ENCODE measurements around the gene PPIL1. TPM values are rescaled to one million over a fixed set of nuclear protein-coding genes. Genes with fewer than 3 reads are reported as not detected.

The PPIL1 gene
- total and polyA plus RNA-seq, 2 of the 8 experiments (the other 6 are each of a cell fraction or from before 2014, with no cell fraction given), result 83.7 to 86.5 TPM

- H2AK5ac ChIP-seq (ENCODE audit: low read depth, low read length), result no peak overlapping the region
- TF ChIP-seq HDAC6 (IDR thresholded peaks at IDR 0.05; ENCODE audit: low read depth, low read length) (no peak), SAP30 (IDR thresholded peaks at IDR 0.05; ENCODE audit: insufficient read depth, insufficient replicate concordance, low read length) (no peak), NANOG (IDR thresholded peaks at IDR 0.05; ENCODE audit: insufficient read depth, low read depth, low read length, poor library complexity, severe bottlenecking) (no peak)
- 85% methylated on average over 2 of the region's 2 CpGs; no CpG with 5 or more reads in 1 of the 2 experiments for WGBS, 2 experiments (ENCODE audit: extremely low coverage in 1 of 2, insufficient coverage in 1 of 2, insufficient read length in 1 of 2, insufficient replicate concordance in 2 of 2, low coverage in 1 of 2, low lambda C conversion rate in 2 of 2, missing lambda C conversion rate in 1 of 2)
- no peaks in the 10 kb centered on the region for H4K20me1 ChIP-seq (replicated peaks in 1 of 2; ENCODE audit: control insufficient read depth in 1 of 2, insufficient read depth in 2 of 2, low read length in 2 of 2)
- H3K23ac ChIP-seq (ENCODE audit: insufficient read length), result no peak overlapping the region
- no peak overlapping the region for H3K4ac ChIP-seq (replicated peaks; ENCODE audit: insufficient read length, low read depth, low read length)
- FAIRE-seq (no peak), DNase-seq (ENCODE audit: low read depth in 1 of 2, low spot score in 2 of 2) (no peak)
- H3K36me3 ChIP-seq (ENCODE audit: control insufficient read depth in 2 of 4, insufficient read depth in 4 of 4, low read length in 3 of 4), result 0 out of 8 replicates have a peak, but pooled peaks cover 0 to 3% (median 0%) of the 10 kb centered on the region in 4 experiments
- no peak overlapping the region for H2BK20ac ChIP-seq (ENCODE audit: low read length)
- no peaks in the 10 kb centered on the region for H3K4me1 ChIP-seq (replicated peaks in 1 of 4; ENCODE audit: control insufficient read depth in 3 of 4, insufficient read depth in 4 of 4, low read length in 3 of 4)
- H2BK15ac ChIP-seq (ENCODE audit: low read length), result no peak overlapping the region
- no peaks in the 10 kb centered on the region for H3K27me3 ChIP-seq (replicated peaks in 1 of 4; ENCODE audit: control insufficient read depth in 3 of 4, extremely low read depth in 1 of 4, insufficient read depth in 3 of 4, low read length in 3 of 4)
- H3K56ac ChIP-seq (replicated peaks; ENCODE audit: insufficient read length, low read depth, low read length), result no peak overlapping the region
- H3K27ac ChIP-seq (ENCODE audit: low read depth, low read length), result no peak overlapping the region
- ChIA-PET POLR2A (ENCODE audit: partially characterized antibody) (interaction anchor here (1.4 kb wide), 1 partner anchor 77 kb away, joined by 3 read pairs; the partner anchor contains the start of gene MTCH1), CTCF (ENCODE audit: partially characterized antibody) (interaction anchor here (1.5 kb wide), 1 partner anchor 72 kb away, joined by 3 read pairs; no protein-coding TSS in a partner anchor)
- H4K5ac ChIP-seq (ENCODE audit: insufficient read length, low read depth, low read length), result no peak overlapping the region
- H2BK12ac ChIP-seq (ENCODE audit: low read depth, low read length), result no peak overlapping the region
- no peak overlapping the region for H2BK5ac ChIP-seq (ENCODE audit: low read depth, low read length)
- no peak overlapping the region for H2BK120ac ChIP-seq (replicated peaks; ENCODE audit: low read depth, low read length)
- no peaks in the 10 kb centered on the region for H3K9me3 ChIP-seq (ENCODE audit: insufficient read depth in 2 of 2, low read depth in 1 of 2, low read length in 1 of 2)
- no peak overlapping the region for H3K18ac ChIP-seq (ENCODE audit: extremely low read depth, low read length)
- H3K79me1 ChIP-seq (ENCODE audit: low read depth, low read length), result no peaks in the 10 kb centered on the region
- no peak overlapping the region for H3K4me2 ChIP-seq (ENCODE audit: insufficient read depth in 1 of 2, low read depth in 2 of 2, low read length in 2 of 2)
- H3K9ac ChIP-seq (replicated peaks in 1 of 4; ENCODE audit: extremely low read depth in 1 of 4, low read depth in 3 of 4, low read length in 3 of 4), result no peak overlapping the region
- H3K14ac ChIP-seq (ENCODE audit: insufficient read length), result no peak overlapping the region
- H4K8ac ChIP-seq (ENCODE audit: extremely low read depth, insufficient read depth, low read length), result no peak overlapping the region
- no peaks in the 10 kb centered on the region for H3K79me2 ChIP-seq (ENCODE audit: control insufficient read depth in 1 of 2, insufficient read depth in 2 of 2, low read length in 2 of 2)
- no peak overlapping the region for H3K4me3 ChIP-seq (ENCODE audit: extremely low read depth in 1 of 4, insufficient read depth in 2 of 4, low read depth in 3 of 4, low read length in 4 of 4)
- no peaks in the 10 kb centered on the region for H3K23me2 ChIP-seq (ENCODE audit: low read depth, low read length)
- no peak overlapping the region for H4K91ac ChIP-seq (replicated peaks; ENCODE audit: insufficient read length, low read length)
- no peak overlapping the region for H2AFZ ChIP-seq (ENCODE audit: low read length)
Measured at GRCh38 chr6:36908747-36909146, 34.1 kb upstream of the PPIL1 start.
